ENCODE data around the gene ADH1B.

Gene ADH1B

DNA sequence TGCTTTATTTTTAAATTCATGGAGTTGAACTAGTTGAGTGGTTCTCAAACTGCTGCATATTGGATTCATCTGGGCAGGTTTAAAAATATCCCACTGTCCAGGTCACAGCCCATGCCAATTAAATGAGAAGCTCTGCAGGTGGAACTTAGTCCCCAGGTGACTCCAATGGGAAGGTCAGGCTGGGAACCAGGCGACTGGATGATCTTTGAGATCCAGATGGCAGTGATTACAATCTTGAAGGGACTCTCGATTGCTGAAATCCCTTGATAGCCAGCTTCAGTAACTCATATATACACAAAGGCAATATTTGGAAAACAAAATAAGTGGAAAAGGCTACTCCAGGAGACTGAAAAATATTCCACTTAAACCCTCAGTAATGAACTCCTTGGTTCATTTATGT lies 38.5 kb downstream of the ADH1B start:
- Histone ChIP-seq H3K36me3 (no peaks in the 10 kb centered on the region), H3K4me3 (ENCODE audit: low read depth in 1 of 2, low read length in 1 of 2) (no peak overlapping the region), H3K27ac (no peak overlapping the region), H3K27me3 (no peaks in the 10 kb centered on the region), H3K4me1 (ENCODE audit: control insufficient read depth in 1 of 2, insufficient read depth in 1 of 2, low read depth in 1 of 2, low read length in 1 of 2) (no peaks in the 10 kb centered on the region), H3K9me3 (no peaks in the 10 kb centered on the region)
- TF ChIP-seq, protein P1, sequence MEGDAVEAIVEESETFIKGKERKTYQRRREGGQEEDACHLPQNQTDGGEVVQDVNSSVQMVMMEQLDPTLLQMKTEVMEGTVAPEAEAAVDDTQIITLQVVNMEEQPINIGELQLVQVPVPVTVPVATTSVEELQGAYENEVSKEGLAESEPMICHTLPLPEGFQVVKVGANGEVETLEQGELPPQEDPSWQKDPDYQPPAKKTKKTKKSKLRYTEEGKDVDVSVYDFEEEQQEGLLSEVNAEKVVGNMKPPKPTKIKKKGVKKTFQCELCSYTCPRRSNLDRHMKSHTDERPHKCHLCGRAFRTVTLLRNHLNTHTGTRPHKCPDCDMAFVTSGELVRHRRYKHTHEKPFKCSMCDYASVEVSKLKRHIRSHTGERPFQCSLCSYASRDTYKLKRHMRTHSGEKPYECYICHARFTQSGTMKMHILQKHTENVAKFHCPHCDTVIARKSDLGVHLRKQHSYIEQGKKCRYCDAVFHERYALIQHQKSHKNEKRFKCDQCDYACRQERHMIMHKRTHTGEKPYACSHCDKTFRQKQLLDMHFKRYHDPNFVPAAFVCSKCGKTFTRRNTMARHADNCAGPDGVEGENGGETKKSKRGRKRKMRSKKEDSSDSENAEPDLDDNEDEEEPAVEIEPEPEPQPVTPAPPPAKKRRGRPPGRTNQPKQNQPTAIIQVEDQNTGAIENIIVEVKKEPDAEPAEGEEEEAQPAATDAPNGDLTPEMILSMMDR (IDR thresholded peaks at IDR 0.05), result no peak

DNA sequence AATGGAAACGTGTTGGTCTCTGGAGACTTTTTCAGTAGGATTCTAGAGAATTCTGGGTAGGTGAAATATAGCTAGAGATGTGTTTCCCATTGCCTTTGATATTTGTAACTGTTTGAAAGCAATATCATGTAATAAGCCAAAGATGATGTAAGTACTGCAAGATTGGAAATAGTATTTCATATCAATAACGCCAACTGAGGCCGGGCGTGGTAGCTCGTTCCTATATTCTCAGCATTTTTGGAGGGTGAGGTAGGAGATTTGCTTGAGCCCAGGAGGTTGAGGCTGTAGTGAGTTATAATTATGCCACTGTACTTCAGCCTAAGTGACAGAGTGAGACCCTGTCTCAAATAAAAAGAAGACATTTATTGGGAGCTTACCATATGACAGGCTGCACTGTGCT lies 39.9 kb downstream of the ADH1B start:
- H3K9me3 ChIP-seq, result no peaks in the 10 kb centered on the region
- H3K27ac ChIP-seq, result no peak overlapping the region
- H3K4me3 ChIP-seq (ENCODE audit: low read depth in 1 of 2, low read length in 1 of 2), result no peak overlapping the region
- no peaks in the 10 kb centered on the region for H3K4me1 ChIP-seq (ENCODE audit: control insufficient read depth in 1 of 2, insufficient read depth in 1 of 2, low read depth in 1 of 2, low read length in 1 of 2)
- H3K27me3 ChIP-seq, result no peaks in the 10 kb centered on the region
- no peaks in the 10 kb centered on the region for H3K36me3 ChIP-seq
- TF ChIP-seq, protein P1 (IDR thresholded peaks at IDR 0.05), result no peak

DNA sequence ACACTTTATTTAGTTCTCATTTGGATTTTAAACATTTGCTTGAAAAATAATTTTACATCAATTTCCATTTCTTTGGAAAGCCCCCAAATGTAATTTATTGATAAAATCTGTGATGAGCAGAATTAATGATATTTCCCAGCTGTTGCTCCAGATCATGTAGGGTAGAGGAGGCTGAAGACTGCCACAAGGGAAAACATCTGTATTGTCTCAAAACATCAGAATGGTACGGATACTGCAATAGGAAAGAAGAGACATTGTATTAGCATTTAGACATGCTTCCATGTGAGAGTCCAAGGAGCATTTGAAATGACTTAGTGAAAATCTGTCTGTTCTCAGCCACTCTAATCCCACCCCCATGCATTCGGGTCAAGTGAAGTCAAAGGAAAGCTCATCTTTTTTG lies 44.8 kb downstream of the ADH1B start:
- Histone ChIP-seq H3K36me3 (no peaks in the 10 kb centered on the region), H3K4me3 (ENCODE audit: low read depth in 1 of 2, low read length in 1 of 2) (no peak overlapping the region)
- TF ChIP-seq, protein P1 (IDR thresholded peaks at IDR 0.05), result no peak

DNA sequence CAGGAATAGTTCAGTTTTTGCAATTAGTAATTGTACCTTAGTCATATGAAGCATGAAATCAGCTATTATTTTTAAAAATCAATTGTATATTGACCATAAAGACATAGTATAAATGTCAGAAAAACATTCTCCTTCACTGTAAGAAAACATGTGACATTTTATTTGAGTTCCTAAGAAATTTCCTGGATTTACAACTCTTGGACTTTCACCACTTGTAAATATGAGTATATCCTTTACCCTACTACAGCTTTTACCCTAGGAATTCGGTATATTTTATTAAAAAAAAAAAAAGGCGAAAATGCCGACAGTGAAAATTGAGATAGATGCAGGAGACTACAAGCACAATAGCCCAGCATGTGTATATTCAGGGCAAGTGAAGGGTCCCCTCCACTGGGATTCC lies 45.3 kb downstream of the ADH1B start:
- Histone ChIP-seq H3K4me3 (ENCODE audit: low read depth in 1 of 2, low read length in 1 of 2) (no peak overlapping the region), H3K4me1 (ENCODE audit: control insufficient read depth in 1 of 2, insufficient read depth in 1 of 2, low read depth in 1 of 2, low read length in 1 of 2) (no peaks in the 10 kb centered on the region)

More for the DNA sequence above, 44.8 kb downstream of the ADH1B start:
- no peaks in the 10 kb centered on the region for H3K4me1 ChIP-seq (ENCODE audit: control insufficient read depth in 1 of 2, insufficient read depth in 1 of 2, low read depth in 1 of 2, low read length in 1 of 2)
- no peak overlapping the region for H3K27ac ChIP-seq
- no peaks in the 10 kb centered on the region for H3K9me3 ChIP-seq
- H3K27me3 ChIP-seq, result no peaks in the 10 kb centered on the region

DNA sequence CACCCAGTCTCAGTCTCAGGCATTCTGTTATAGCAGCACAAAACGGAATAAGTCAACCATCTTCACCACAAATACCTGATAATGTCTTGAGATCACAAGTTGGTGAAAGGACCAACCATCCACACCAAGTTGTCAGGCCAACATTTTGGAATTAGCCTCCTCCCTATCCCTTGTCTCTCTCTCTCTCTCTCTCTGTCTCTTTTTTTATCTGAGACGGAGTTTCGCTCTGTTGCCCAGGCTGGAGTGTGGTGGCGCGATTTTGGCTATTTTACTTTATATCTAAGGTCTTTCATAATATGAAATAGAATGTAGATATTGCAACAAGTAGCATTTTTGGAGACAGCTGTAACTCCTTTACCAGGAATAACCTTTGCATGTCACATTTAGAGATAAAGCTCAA lies 46.2 kb downstream of the ADH1B start:
- no peak overlapping the region for H3K4me3 ChIP-seq (ENCODE audit: low read depth in 1 of 2, low read length in 1 of 2)
- H3K36me3 ChIP-seq, result no peaks in the 10 kb centered on the region
- H3K4me1 ChIP-seq (ENCODE audit: control insufficient read depth in 1 of 2, insufficient read depth in 1 of 2, low read depth in 1 of 2, low read length in 1 of 2), result no peaks in the 10 kb centered on the region
- no peaks in the 10 kb centered on the region for H3K9me3 ChIP-seq
- H3K27ac ChIP-seq, result no peak overlapping the region
- H3K27me3 ChIP-seq, result no peaks in the 10 kb centered on the region
- TF ChIP-seq, protein P1 (IDR thresholded peaks at IDR 0.05), result no peak

More for the DNA sequence above, 45.3 kb downstream of the ADH1B start:
- Histone ChIP-seq H3K27me3 (no peaks in the 10 kb centered on the region), H3K27ac (no peak overlapping the region), H3K9me3 (no peaks in the 10 kb centered on the region), H3K36me3 (no peaks in the 10 kb centered on the region)
- TF ChIP-seq, protein P1 (IDR thresholded peaks at IDR 0.05), result no peak

DNA sequence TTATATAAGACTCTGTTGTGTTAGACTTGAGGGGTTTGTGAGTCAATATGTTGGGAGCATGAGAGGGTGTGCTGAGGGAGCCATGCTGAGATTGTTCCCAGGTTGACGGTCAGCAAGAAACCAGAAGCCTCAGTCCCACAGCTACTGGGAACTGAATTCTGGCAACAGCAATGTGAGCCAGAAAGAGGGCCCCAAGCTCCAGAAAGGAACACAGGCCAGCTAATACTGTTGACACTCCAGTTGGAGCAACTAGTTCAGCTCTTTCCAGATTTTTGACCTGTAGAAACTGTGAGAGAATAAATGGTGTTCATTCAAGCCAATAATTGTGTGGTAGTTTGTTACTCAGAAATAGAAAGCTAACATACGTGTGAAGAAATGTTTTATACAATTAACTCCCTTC lies 47.5 kb downstream of the ADH1B start:
- Histone ChIP-seq H3K4me1 (ENCODE audit: control insufficient read depth in 1 of 2, insufficient read depth in 1 of 2, low read depth in 1 of 2, low read length in 1 of 2) (no peaks in the 10 kb centered on the region), H3K4me3 (ENCODE audit: low read depth in 1 of 2, low read length in 1 of 2) (no peak overlapping the region), H3K9me3 (no peaks in the 10 kb centered on the region), H3K36me3 (no peaks in the 10 kb centered on the region), H3K27ac (no peak overlapping the region), H3K27me3 (no peaks in the 10 kb centered on the region)
- TF ChIP-seq, protein P1 (IDR thresholded peaks at IDR 0.05), result no peak

Measured in neutrophil (primary cell).